ENCODE data around the gene ETV5. TPM values are rescaled to one million over a fixed set of nuclear protein-coding genes. Genes with fewer than 3 reads are reported as not detected.

The ETV5 gene
- polyA plus RNA-seq, 3 donors = 0.07 to 1.2 (median 0.88) TPM

- H3K9me3 ChIP-seq (replicated peaks in 1 of 2; ENCODE audit: control insufficient read depth in 1 of 2, insufficient read depth in 1 of 2, low read length in 2 of 2) = no peaks in the 10 kb centered on the region
- no peaks in the 10 kb centered on the region for H3K36me3 Mint-ChIP-seq
- no peak overlapping the region for H3K4me3 Mint-ChIP-seq
- H3K27ac Mint-ChIP-seq = no peak overlapping the region
- no peak overlapping the region for H3K4me2 ChIP-seq (replicated peaks; ENCODE audit: extremely low read depth, low read length, poor library complexity, severe bottlenecking)
- H3K79me2 ChIP-seq (ENCODE audit: insufficient read depth, low read length) = no peaks in the 10 kb centered on the region
- H3K4me3 ChIP-seq (replicated peaks in 1 of 3; ENCODE audit: low read depth in 2 of 3, low read length in 3 of 3) = no peak overlapping the region
- no peaks in the 10 kb centered on the region for H3K36me3 ChIP-seq (replicated peaks in 1 of 2; ENCODE audit: control insufficient read depth in 1 of 2, insufficient read depth in 2 of 2, low read length in 2 of 2)
- H4K20me1 ChIP-seq (ENCODE audit: insufficient read depth, low read length) = no peaks in the 10 kb centered on the region
- no peak overlapping the region for H2AFZ ChIP-seq (ENCODE audit: insufficient read depth, low read depth, low read length, poor library complexity, severe bottlenecking)
- no peak for DNase-seq
- no peaks in the 10 kb centered on the region for H3K4me1 ChIP-seq (ENCODE audit: control insufficient read depth in 1 of 2, insufficient read depth in 2 of 2, low read length in 2 of 2)
- intact Hi-C loops (cut with micrococcal nuclease) = no loop called here
- H3K27me3 ChIP-seq (ENCODE audit: control insufficient read depth in 2 of 2, insufficient read depth in 2 of 2, low read length in 2 of 2) = peaks cover 0 to 6% of the 10 kb centered on the region in 2 donors
- no peak overlapping the region for H3K27ac ChIP-seq (ENCODE audit: low read depth in 1 of 2, low read length in 2 of 2)
- H3K9me3 Mint-ChIP-seq = peaks cover 0 to 2% (median 0%) of the 10 kb centered on the region in 7 donors
- H3K9ac ChIP-seq (ENCODE audit: insufficient read depth, low read length, poor library complexity, severe bottlenecking) = no peak overlapping the region
- peaks cover 10 to 28% (median 20%) of the 10 kb centered on the region in 3 donors for H3K27me3 Mint-ChIP-seq (ENCODE audit: low read depth in 3 of 3)
- no peak for TF ChIP-seq CTCF (IDR thresholded peaks at IDR 0.05)
- H3K4me1 Mint-ChIP-seq = no peaks in the 10 kb centered on the region
- WGBS (ENCODE audit: insufficient coverage) = 44% methylated on average over 3 of the region's 5 CpGs
Observed at GRCh38 chr3:186025161-186025560, 83.7 kb downstream of the ETV5 start.

GRCh38 chr3:186024210-186024609 is 84.7 kb downstream of the ETV5 start:
- Histone ChIP-seq H2AFZ (ENCODE audit: insufficient read depth, low read depth, low read length, poor library complexity, severe bottlenecking) (no peak overlapping the region), H3K9ac (ENCODE audit: insufficient read depth, low read length, poor library complexity, severe bottlenecking) (no peak overlapping the region), H3K4me2 (replicated peaks; ENCODE audit: extremely low read depth, low read length, poor library complexity, severe bottlenecking) (no peak overlapping the region), H3K79me2 (ENCODE audit: insufficient read depth, low read length) (no peaks in the 10 kb centered on the region), H3K27ac (ENCODE audit: low read depth in 1 of 2, low read length in 2 of 2) (no peak overlapping the region), H3K36me3 (replicated peaks in 1 of 2; ENCODE audit: control insufficient read depth in 1 of 2, insufficient read depth in 2 of 2, low read length in 2 of 2) (no peaks in the 10 kb centered on the region), H3K27me3 (ENCODE audit: control insufficient read depth in 2 of 2, insufficient read depth in 2 of 2, low read length in 2 of 2) (peaks cover 0 to 6% of the 10 kb centered on the region in 2 donors), H3K9me3 (replicated peaks in 1 of 2; ENCODE audit: control insufficient read depth in 1 of 2, insufficient read depth in 1 of 2, low read length in 2 of 2) (no peaks in the 10 kb centered on the region), H4K20me1 (ENCODE audit: insufficient read depth, low read length) (no peaks in the 10 kb centered on the region), H3K4me1 (ENCODE audit: control insufficient read depth in 1 of 2, insufficient read depth in 2 of 2, low read length in 2 of 2) (no peaks in the 10 kb centered on the region), H3K4me3 (replicated peaks in 1 of 3; ENCODE audit: low read depth in 2 of 3, low read length in 3 of 3) (no peak overlapping the region)
- peaks cover 0 to 2% (median 0%) of the 10 kb centered on the region in 7 donors for H3K9me3 Mint-ChIP-seq
- no peak overlapping the region for H3K27ac Mint-ChIP-seq
- H3K36me3 Mint-ChIP-seq = no peaks in the 10 kb centered on the region
- TF ChIP-seq CTCF (IDR thresholded peaks at IDR 0.05) = no peak
- intact Hi-C loops (cut with micrococcal nuclease) = no loop called here
- WGBS (ENCODE audit: insufficient coverage) = 98% methylated on average over 4 of the region's 6 CpGs
- H3K27me3 Mint-ChIP-seq (ENCODE audit: low read depth in 3 of 3) = peaks cover 10 to 28% (median 20%) of the 10 kb centered on the region in 3 donors
- DNase-seq = no peak
- H3K4me3 Mint-ChIP-seq = peak overlapping the region in 1 of 2 donors; percentile 54
- no peaks in the 10 kb centered on the region for H3K4me1 Mint-ChIP-seq

All from CD14-positive monocyte (primary cell).